ENCODE results near the gene SYCP2L. TPM values are rescaled to one million over a fixed set of nuclear protein-coding genes. Genes with fewer than 3 reads are reported as not detected.

The SYCP2L gene
- total and polyA plus RNA-seq, 4 donors, result 0.49 to 5.3 (median 0.69) TPM

GRCh38 chr6:10956776-10957175, 69.9 kb downstream of the SYCP2L start:
- no peak overlapping the region for H3K27ac ChIP-seq (ENCODE audit: low read depth in 1 of 2, low read length in 1 of 2)
- peaks cover 0 to 3% (median 0%) of the 10 kb centered on the region in 5 donors for H3K4me1 ChIP-seq (ENCODE audit: control insufficient read depth in 5 of 5, insufficient read depth in 5 of 5, low read length in 5 of 5)
- TF ChIP-seq CTCF (IDR thresholded peaks at IDR 0.05; ENCODE audit: control extremely low read depth, extremely low read depth), result no peak
- H3K27me3 ChIP-seq (ENCODE audit: control insufficient read depth in 3 of 3, insufficient read depth in 3 of 3, low read length in 2 of 3), result no peaks in the 10 kb centered on the region
- no peaks in the 10 kb centered on the region for H3K36me3 ChIP-seq (ENCODE audit: control insufficient read depth in 4 of 4, insufficient read depth in 4 of 4, low read length in 4 of 4)
- no peak for ATAC-seq (ENCODE audit: insufficient read depth, low FRiP score)
- H3K9ac ChIP-seq (ENCODE audit: insufficient read depth in 1 of 2, low read length in 2 of 2), result no peak overlapping the region
- no peak overlapping the region for H3K4me3 ChIP-seq
- no peaks in the 10 kb centered on the region for H3K9me3 ChIP-seq (ENCODE audit: control insufficient read depth in 4 of 4, insufficient read depth in 3 of 4, low read length in 3 of 4)
- no peak for DNase-seq

- no peaks in the 10 kb centered on the region for H3K27me3 ChIP-seq (ENCODE audit: control insufficient read depth in 3 of 3, insufficient read depth in 3 of 3, low read length in 2 of 3)
- no peak for ATAC-seq (ENCODE audit: insufficient read depth, low FRiP score)
- no peaks in the 10 kb centered on the region for H3K36me3 ChIP-seq (ENCODE audit: control insufficient read depth in 4 of 4, insufficient read depth in 4 of 4, low read length in 4 of 4)
- TF ChIP-seq CTCF (IDR thresholded peaks at IDR 0.05; ENCODE audit: control extremely low read depth, extremely low read depth), result no peak
- no peaks in the 10 kb centered on the region for H3K4me1 ChIP-seq (ENCODE audit: control insufficient read depth in 5 of 5, insufficient read depth in 5 of 5, low read length in 5 of 5)
- H3K27ac ChIP-seq (ENCODE audit: low read depth in 1 of 2, low read length in 1 of 2), result no peak overlapping the region
- DNase-seq, result no peak
- H3K9me3 ChIP-seq (ENCODE audit: control insufficient read depth in 4 of 4, insufficient read depth in 3 of 4, low read length in 3 of 4), result no peaks in the 10 kb centered on the region
- no peak overlapping the region for H3K9ac ChIP-seq (ENCODE audit: insufficient read depth in 1 of 2, low read length in 2 of 2)
- H3K4me3 ChIP-seq, result no peak overlapping the region
- WGBS, 2 donors, result 80 to 86% methylated on average over 6 of the region's 6 CpGs
These were observed 70.6 kb downstream of the SYCP2L start for GRCh38 chr6:10957414-10957886.

GRCh38 chr6:10960171-10960570, 73.3 kb downstream of the SYCP2L start:
- Histone ChIP-seq H3K27ac (ENCODE audit: low read depth in 1 of 2, low read length in 1 of 2) (no peak overlapping the region), H3K9ac (ENCODE audit: insufficient read depth in 1 of 2, low read length in 2 of 2) (no peak overlapping the region), H3K4me3 (no peak overlapping the region), H3K36me3 (ENCODE audit: control insufficient read depth in 4 of 4, insufficient read depth in 4 of 4, low read length in 4 of 4) (no peaks in the 10 kb centered on the region), H3K27me3 (ENCODE audit: control insufficient read depth in 3 of 3, insufficient read depth in 3 of 3, low read length in 2 of 3) (no peaks in the 10 kb centered on the region), H3K9me3 (ENCODE audit: control insufficient read depth in 4 of 4, insufficient read depth in 3 of 4, low read length in 3 of 4) (no peaks in the 10 kb centered on the region), H3K4me1 (ENCODE audit: control insufficient read depth in 5 of 5, insufficient read depth in 5 of 5, low read length in 5 of 5) (no peaks in the 10 kb centered on the region)
- 95% methylated on average over 2 of the region's 2 CpGs for WGBS, 2 donors
- ATAC-seq (ENCODE audit: insufficient read depth, low FRiP score) (no peak), DNase-seq (no peak)
- no peak for TF ChIP-seq CTCF (IDR thresholded peaks at IDR 0.05; ENCODE audit: control extremely low read depth, extremely low read depth)

- DNase-seq (no peak), ATAC-seq (ENCODE audit: insufficient read depth, low FRiP score) (no peak)
- no peak overlapping the region for H3K9ac ChIP-seq (ENCODE audit: insufficient read depth in 1 of 2, low read length in 2 of 2)
- TF ChIP-seq CTCF (IDR thresholded peaks at IDR 0.05; ENCODE audit: control extremely low read depth, extremely low read depth), result no peak
- peaks cover 0 to 3% (median 1%) of the 10 kb centered on the region in 4 donors for H3K9me3 ChIP-seq (ENCODE audit: control insufficient read depth in 4 of 4, insufficient read depth in 3 of 4, low read length in 3 of 4)
- no peak overlapping the region for H3K27ac ChIP-seq (ENCODE audit: low read depth in 1 of 2, low read length in 1 of 2)
- no peaks in the 10 kb centered on the region for H3K36me3 ChIP-seq (ENCODE audit: control insufficient read depth in 4 of 4, insufficient read depth in 4 of 4, low read length in 4 of 4)
- no peak overlapping the region for H3K4me3 ChIP-seq
- 89 to 91% methylated on average over 3 of the region's 3 CpGs for WGBS, 2 donors
- no peaks in the 10 kb centered on the region for H3K4me1 ChIP-seq (ENCODE audit: control insufficient read depth in 5 of 5, insufficient read depth in 5 of 5, low read length in 5 of 5)
- H3K27me3 ChIP-seq (ENCODE audit: control insufficient read depth in 3 of 3, insufficient read depth in 3 of 3, low read length in 2 of 3), result no peaks in the 10 kb centered on the region
These were observed 75.0 kb downstream of the SYCP2L start for GRCh38 chr6:10961837-10962236.
